ENCODE data around the gene THSD4. TPM values are rescaled to one million over a fixed set of nuclear protein-coding genes. Genes with fewer than 3 reads are reported as not detected.

THSD4 gene
- polyA plus RNA-seq, 1 experiment, result 18.8 TPM

GRCh38 chr15:71742964-71743363 lies 627.7 kb downstream of the THSD4 start:
- H3K36me3 ChIP-seq (ENCODE audit: control insufficient read depth, insufficient read depth, low read length), result peaks cover 3% of the 10 kb centered on the region
- ChIA-PET POLR2A (interaction anchor here (1.3 kb wide), 1 partner anchor 413 kb away, joined by 10 read pairs; no protein-coding TSS in a partner anchor), CTCF (interaction anchor here (0.6 to 5.4 kb wide), 17 partner anchors 10 to 736 kb away, joined by 3 to 54 read pairs (median 5); no protein-coding TSS in a partner anchor)
- TF ChIP-seq CTCF (IDR thresholded peaks at IDR 0.05; ENCODE audit: insufficient read depth, low read depth, low read length), result no peak
- H3K4me3 ChIP-seq (ENCODE audit: low read depth, low read length), result no peak overlapping the region
- no peak for DNase-seq (ENCODE audit: low read depth)
- no peaks in the 10 kb centered on the region for H3K27me3 ChIP-seq (ENCODE audit: control insufficient read depth, insufficient read depth, low read length)

GRCh38 chr15:71743861-71744382 lies 628.7 kb downstream of the THSD4 start:
- Histone ChIP-seq H3K4me3 (ENCODE audit: low read depth, low read length) (no peak overlapping the region), H3K27me3 (ENCODE audit: control insufficient read depth, insufficient read depth, low read length) (no peaks in the 10 kb centered on the region), H3K36me3 (ENCODE audit: control insufficient read depth, insufficient read depth, low read length) (peaks cover 3% of the 10 kb centered on the region)
- POLR2A ChIA-PET, result interaction anchor here (0.5 to 1.3 kb wide), 7 partner anchors 9 to 1063 kb away, joined by 4 to 10 read pairs (median 5); no protein-coding TSS in a partner anchor
- peak; percentile 75 for TF ChIP-seq CTCF (IDR thresholded peaks at IDR 0.05; ENCODE audit: insufficient read depth, low read depth, low read length)
- no peak for DNase-seq (ENCODE audit: low read depth)
- CTCF ChIA-PET, result interaction anchor here (0.6 to 5.4 kb wide), 25 partner anchors 9 to 415 kb away, joined by 3 to 54 read pairs (median 5); no protein-coding TSS in a partner anchor

- DNase-seq (ENCODE audit: low read depth), result no peak
- Histone ChIP-seq H3K36me3 (ENCODE audit: control insufficient read depth, insufficient read depth, low read length) (peaks cover 2% of the 10 kb centered on the region), H3K4me3 (ENCODE audit: low read depth, low read length) (no peak overlapping the region), H3K27me3 (ENCODE audit: control insufficient read depth, insufficient read depth, low read length) (no peaks in the 10 kb centered on the region)
- CTCF ChIA-PET, result interaction anchor here (1.6 to 5.4 kb wide), 2 partner anchors 56 to 410 kb away, joined by 9 to 54 read pairs; no protein-coding TSS in a partner anchor
- POLR2A ChIA-PET, result no interaction called here
- no peak for TF ChIP-seq CTCF (IDR thresholded peaks at IDR 0.05; ENCODE audit: insufficient read depth, low read depth, low read length)
Measured at GRCh38 chr15:71746719-71747118, 631.4 kb downstream of the THSD4 start.

DNA sequence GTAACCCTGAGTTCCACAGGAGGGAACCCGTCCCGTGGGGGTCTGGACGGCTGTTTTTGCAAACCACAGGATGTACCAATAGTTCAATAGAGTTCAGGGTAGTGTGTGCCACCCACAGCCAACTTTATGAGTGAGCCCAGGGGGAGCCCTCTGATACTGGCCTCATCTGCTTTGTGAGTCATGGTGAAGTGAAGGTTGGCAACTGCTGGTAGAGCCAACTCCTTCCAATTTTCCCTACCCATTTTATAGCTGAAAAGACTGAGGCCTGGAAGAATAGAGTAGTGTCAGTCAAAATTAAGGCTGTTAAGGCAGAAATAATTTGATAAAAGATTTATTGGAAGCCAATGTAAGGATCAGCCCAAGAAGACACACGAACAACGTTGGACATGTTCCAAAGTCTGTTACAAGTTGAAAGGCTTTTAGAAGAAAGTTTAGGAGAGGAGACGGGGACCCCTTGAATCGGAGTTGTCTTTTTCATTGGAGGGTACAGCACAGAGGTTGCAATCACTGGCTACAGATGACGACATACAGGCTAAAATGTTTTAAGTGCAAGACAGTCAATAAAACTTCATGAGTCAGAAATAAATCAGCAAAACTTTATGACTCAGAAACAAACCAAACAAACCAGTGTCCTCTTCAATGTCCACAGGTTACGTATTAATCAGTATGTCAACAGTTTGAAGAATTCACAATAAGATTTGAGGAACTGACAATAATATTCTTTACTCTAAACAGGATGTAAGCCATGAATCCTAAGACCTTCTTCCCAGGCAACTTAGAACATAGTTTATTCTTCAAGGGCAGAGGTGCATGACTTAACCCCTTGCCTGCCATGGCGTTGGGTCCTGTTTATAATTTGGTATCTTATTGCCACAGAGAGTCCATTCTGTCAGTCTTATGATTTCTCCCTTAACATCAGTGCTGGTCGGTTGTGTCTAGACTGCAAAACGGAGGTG lies 632.1 kb downstream of the THSD4 start:
- POLR2A ChIA-PET, result no interaction called here
- TF ChIP-seq CTCF (IDR thresholded peaks at IDR 0.05; ENCODE audit: insufficient read depth, low read depth, low read length), result no peak
- peak; percentile 79 for DNase-seq (ENCODE audit: low read depth)
- CTCF ChIA-PET, result interaction anchor here (0.6 to 5.4 kb wide), 6 partner anchors 17 to 410 kb away, joined by 3 to 54 read pairs (median 6); no protein-coding TSS in a partner anchor
- Histone ChIP-seq H3K4me3 (ENCODE audit: low read depth, low read length) (no peak overlapping the region), H3K36me3 (ENCODE audit: control insufficient read depth, insufficient read depth, low read length) (peaks cover 2% of the 10 kb centered on the region), H3K27me3 (ENCODE audit: control insufficient read depth, insufficient read depth, low read length) (no peaks in the 10 kb centered on the region)

DNA sequence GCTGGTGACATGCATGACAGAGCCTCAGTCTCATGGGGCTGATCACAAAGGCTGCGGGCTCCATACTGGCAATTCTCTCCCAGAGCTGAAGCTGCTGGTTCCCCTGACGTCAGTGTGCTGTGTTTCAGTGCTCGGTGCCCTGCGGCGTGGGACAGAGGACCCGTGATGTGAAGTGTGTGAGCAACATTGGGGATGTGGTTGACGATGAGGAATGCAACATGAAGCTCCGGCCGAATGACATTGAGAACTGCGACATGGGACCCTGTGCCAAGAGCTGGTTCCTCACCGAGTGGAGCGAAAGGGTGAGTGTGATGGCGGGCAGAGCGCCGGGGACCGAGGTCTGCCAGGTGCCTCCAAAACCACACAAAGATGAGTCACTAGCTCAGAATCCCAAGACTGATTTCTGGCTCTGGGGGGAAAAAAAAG lies 633.0 kb downstream of the THSD4 start:
- Histone ChIP-seq H3K27me3 (ENCODE audit: control insufficient read depth, insufficient read depth, low read length) (no peaks in the 10 kb centered on the region), H3K36me3 (ENCODE audit: control insufficient read depth, insufficient read depth, low read length) (peaks cover 2% of the 10 kb centered on the region), H3K4me3 (ENCODE audit: low read depth, low read length) (no peak overlapping the region)
- no peak for DNase-seq (ENCODE audit: low read depth)
- no peak for TF ChIP-seq CTCF (IDR thresholded peaks at IDR 0.05; ENCODE audit: insufficient read depth, low read depth, low read length)
- ChIA-PET CTCF (interaction anchor here (0.6 to 1.5 kb wide), 4 partner anchors 18 to 56 kb away, joined by 3 to 7 read pairs (median 4); no protein-coding TSS in a partner anchor), POLR2A (no interaction called here)

Measured in BJ (cell line).